Activated CD4-positive, alpha-beta T cell treated with anti-CD3 and anti-CD28 coated beads, Interleukin-2, amount 10 ng/mL, durations not matched to agents 7 days and 5 days (primary cell): ENCODE measurements around the gene TBX15. TPM values are rescaled to one million over a fixed set of nuclear protein-coding genes. Genes with fewer than 3 reads are reported as not detected.

ENCODE experiments used
- CTCF ChIA-PET: fragments of 350-600 bp; sonication (Branson Sonifier 250); formaldehyde crosslinking; loops from one replicate; lab custom pipeline; 2021; ENCODE audit warnings: antibody characterized with exemption; lab: Charles Lee
- POLR2A ChIA-PET: fragments of 350-600 bp; sonication (Branson Sonifier 250); formaldehyde crosslinking; loops from one replicate; lab custom pipeline; 2021; ENCODE audit warnings: antibody characterized with exemption; lab: Charles Lee
- DNase-seq: peaks from one replicate; pipeline ENCODE4 v3.0.0-alpha.2; 2020
- H3K27ac Mint-ChIP-seq: one replicate; pipeline ENCODE4 v1.8.0; 2021; ENCODE audit warnings: mild to moderate bottlenecking, moderate library complexity, mixed read lengths
- H3K27me3 Mint-ChIP-seq: one replicate; pipeline ENCODE4 v1.8.0; 2021; ENCODE audit warnings: mixed read lengths
- H3K36me3 Mint-ChIP-seq: one replicate; pipeline ENCODE4 v1.8.0; 2021; ENCODE audit warnings: low read depth, mixed read lengths
- H3K4me1 Mint-ChIP-seq: one replicate; pipeline ENCODE4 v1.8.0; 2021; ENCODE audit warnings: mixed read lengths
- H3K4me3 Mint-ChIP-seq: one replicate; pipeline ENCODE4 v1.8.0; 2021; ENCODE audit warnings: mild to moderate bottlenecking, moderate library complexity, mixed read lengths
- H3K9me3 Mint-ChIP-seq: one replicate; pipeline ENCODE4 v1.8.0; 2021; ENCODE audit warnings: mixed read lengths
- total RNA-seq, 2 experiments: library from RNA; stranded (reverse); gene quantifications; one replicate each; pipeline ENCODE4 v1.2.3, GENCODE V29; 2021

The TBX15 gene
- total RNA-seq, 2 experiments from 2014 or later = not detected

GRCh38 chr1:118899340-118899739, 88.8 kb downstream of the TBX15 start:
- ChIA-PET CTCF (no interaction called here), POLR2A (no interaction called here)
- H3K36me3 Mint-ChIP-seq = no peaks in the 10 kb centered on the region
- no peak overlapping the region for H3K27ac Mint-ChIP-seq
- no peaks in the 10 kb centered on the region for H3K4me1 Mint-ChIP-seq
- DNase-seq = no peak
- no peak overlapping the region for H3K4me3 Mint-ChIP-seq
- no peaks in the 10 kb centered on the region for H3K27me3 Mint-ChIP-seq
- no peaks in the 10 kb centered on the region for H3K9me3 Mint-ChIP-seq

GRCh38 chr1:118898712-118899111, 89.4 kb downstream of the TBX15 start:
- ChIA-PET CTCF (no interaction called here), POLR2A (no interaction called here)
- H3K27me3 Mint-ChIP-seq = no peaks in the 10 kb centered on the region
- H3K27ac Mint-ChIP-seq = no peak overlapping the region
- H3K9me3 Mint-ChIP-seq = no peaks in the 10 kb centered on the region
- no peak for DNase-seq
- H3K36me3 Mint-ChIP-seq = no peaks in the 10 kb centered on the region
- H3K4me1 Mint-ChIP-seq = no peaks in the 10 kb centered on the region
- H3K4me3 Mint-ChIP-seq = no peak overlapping the region

- no peak overlapping the region for H3K4me3 Mint-ChIP-seq
- no peaks in the 10 kb centered on the region for H3K27me3 Mint-ChIP-seq
- no peaks in the 10 kb centered on the region for H3K9me3 Mint-ChIP-seq
- POLR2A ChIA-PET = no interaction called here
- CTCF ChIA-PET = no interaction called here
- no peak for DNase-seq
- H3K4me1 Mint-ChIP-seq = no peaks in the 10 kb centered on the region
- no peak overlapping the region for H3K27ac Mint-ChIP-seq
- no peaks in the 10 kb centered on the region for H3K36me3 Mint-ChIP-seq
Measured at GRCh38 chr1:118896416-118896815, 91.7 kb downstream of the TBX15 start.

DNA sequence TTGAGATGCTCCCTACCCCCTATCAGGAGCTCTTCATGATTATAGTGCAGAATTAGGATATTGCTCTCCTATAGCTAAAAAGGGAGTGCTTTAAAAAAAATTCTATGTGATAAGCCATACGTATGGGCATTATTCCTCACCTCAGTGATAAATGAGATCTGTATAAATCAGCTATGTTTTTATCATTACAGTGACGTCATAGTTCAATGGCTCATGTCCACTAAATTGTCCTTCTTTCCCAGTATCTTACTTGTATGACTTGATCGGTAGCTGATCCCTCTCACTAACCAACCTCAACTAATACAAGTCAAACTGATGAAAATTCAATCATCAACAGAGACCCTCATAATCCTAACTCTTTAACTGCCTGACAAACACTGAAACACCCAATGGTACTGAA, 93.3 kb downstream of the TBX15 start:
- H3K27me3 Mint-ChIP-seq = no peaks in the 10 kb centered on the region

DNA sequence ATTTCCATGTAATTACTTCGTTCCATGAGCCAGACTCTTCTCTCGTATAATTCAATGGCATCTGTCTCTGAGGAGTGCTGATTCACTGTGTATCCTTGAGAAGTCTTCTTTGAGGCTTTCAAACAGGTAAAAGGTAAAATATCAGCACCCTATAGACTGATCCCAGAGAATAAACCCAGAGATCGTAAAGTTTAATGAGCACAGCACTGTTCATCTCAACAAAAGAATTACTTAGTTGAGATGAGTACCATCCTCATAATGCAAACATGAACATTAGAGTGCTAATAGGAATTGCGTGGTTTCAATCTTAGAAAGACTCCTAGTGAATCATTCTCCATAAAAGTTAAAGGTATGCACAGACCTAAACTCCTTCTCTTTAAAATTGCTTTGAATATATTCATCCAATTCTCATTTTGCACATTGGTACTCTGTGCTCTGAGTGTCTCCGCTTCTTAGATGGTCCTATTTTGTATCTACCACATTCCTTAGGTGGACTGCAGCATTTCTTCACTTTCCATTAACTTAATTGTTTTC, 97.2 kb downstream of the TBX15 start:
- Mint-ChIP-seq H3K36me3 (no peaks in the 10 kb centered on the region), H3K27ac (no peak overlapping the region), H3K4me1 (no peaks in the 10 kb centered on the region), H3K9me3 (no peaks in the 10 kb centered on the region), H3K27me3 (no peaks in the 10 kb centered on the region), H3K4me3 (no peak overlapping the region)
- DNase-seq = no peak
- CTCF ChIA-PET = no interaction called here
- POLR2A ChIA-PET = no interaction called here

More for the DNA sequence above, 93.3 kb downstream of the TBX15 start:
- Mint-ChIP-seq H3K36me3 (no peaks in the 10 kb centered on the region), H3K4me1 (no peaks in the 10 kb centered on the region), H3K27ac (no peak overlapping the region), H3K4me3 (no peak overlapping the region), H3K9me3 (no peaks in the 10 kb centered on the region)
- ChIA-PET POLR2A (no interaction called here), CTCF (interaction anchor here (1.7 kb wide), 1 partner anchor 9 kb away, joined by 5 read pairs; no protein-coding TSS in a partner anchor)
- DNase-seq = no peak

DNA sequence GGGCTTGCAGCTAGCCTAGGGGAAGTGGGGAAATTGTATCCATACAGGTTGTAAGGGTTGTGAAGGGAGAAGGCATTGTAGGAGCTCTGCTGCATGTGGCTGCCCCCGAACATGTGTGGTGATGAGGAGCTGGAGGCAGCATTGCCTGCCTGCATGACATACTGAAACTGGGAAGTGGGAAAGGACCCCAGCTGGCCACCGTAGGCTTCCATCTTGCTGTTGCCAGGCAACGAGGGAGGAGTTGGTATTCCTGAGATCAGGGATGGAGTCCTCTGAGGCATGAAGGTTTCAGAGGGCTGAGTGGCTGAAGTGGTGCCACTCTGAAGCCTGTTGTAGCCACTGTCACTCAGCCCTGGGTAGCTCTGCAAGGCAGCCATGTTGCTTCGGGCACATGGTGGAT, 103.2 kb downstream of the TBX15 start:
- no peak overlapping the region for H3K27ac Mint-ChIP-seq
- no peaks in the 10 kb centered on the region for H3K27me3 Mint-ChIP-seq
- POLR2A ChIA-PET = no interaction called here
- H3K9me3 Mint-ChIP-seq = no peaks in the 10 kb centered on the region
- H3K4me3 Mint-ChIP-seq = no peak overlapping the region
- DNase-seq = no peak
- H3K36me3 Mint-ChIP-seq = no peaks in the 10 kb centered on the region
- no peaks in the 10 kb centered on the region for H3K4me1 Mint-ChIP-seq
- CTCF ChIA-PET = no interaction called here

DNA sequence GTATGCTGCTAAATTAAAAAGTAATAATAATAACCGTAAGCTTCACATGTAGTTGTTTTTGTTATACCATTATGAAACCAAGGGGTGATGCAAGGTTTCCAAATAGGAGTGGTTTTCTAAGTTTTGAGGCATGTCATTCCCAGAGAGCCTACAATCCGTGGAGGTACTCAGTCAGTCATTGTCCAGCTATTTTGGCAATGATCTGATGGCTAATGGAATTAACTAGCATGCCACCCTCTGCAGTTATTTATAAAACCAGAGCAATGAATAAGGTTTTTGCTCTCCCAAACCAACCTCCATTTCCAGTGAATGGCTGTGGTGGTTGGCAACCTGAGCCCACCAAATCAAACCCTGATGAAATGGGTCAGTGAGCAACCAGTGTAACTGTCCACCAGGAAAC, 106.4 kb downstream of the TBX15 start:
- POLR2A ChIA-PET = no interaction called here
- H3K9me3 Mint-ChIP-seq = no peaks in the 10 kb centered on the region
- no peak overlapping the region for H3K4me3 Mint-ChIP-seq
- H3K36me3 Mint-ChIP-seq = no peaks in the 10 kb centered on the region
- CTCF ChIA-PET = no interaction called here
- no peaks in the 10 kb centered on the region for H3K27me3 Mint-ChIP-seq
- H3K4me1 Mint-ChIP-seq = no peaks in the 10 kb centered on the region
- DNase-seq = no peak
- no peak overlapping the region for H3K27ac Mint-ChIP-seq

- Mint-ChIP-seq H3K36me3 (no peaks in the 10 kb centered on the region), H3K4me1 (no peaks in the 10 kb centered on the region), H3K27me3 (no peaks in the 10 kb centered on the region), H3K9me3 (no peaks in the 10 kb centered on the region), H3K27ac (no peak overlapping the region), H3K4me3 (no peak overlapping the region)
- CTCF ChIA-PET = no interaction called here
- DNase-seq = no peak
- POLR2A ChIA-PET = no interaction called here
Measured at GRCh38 chr1:118878661-118879060, 109.5 kb downstream of the TBX15 start.

DNA sequence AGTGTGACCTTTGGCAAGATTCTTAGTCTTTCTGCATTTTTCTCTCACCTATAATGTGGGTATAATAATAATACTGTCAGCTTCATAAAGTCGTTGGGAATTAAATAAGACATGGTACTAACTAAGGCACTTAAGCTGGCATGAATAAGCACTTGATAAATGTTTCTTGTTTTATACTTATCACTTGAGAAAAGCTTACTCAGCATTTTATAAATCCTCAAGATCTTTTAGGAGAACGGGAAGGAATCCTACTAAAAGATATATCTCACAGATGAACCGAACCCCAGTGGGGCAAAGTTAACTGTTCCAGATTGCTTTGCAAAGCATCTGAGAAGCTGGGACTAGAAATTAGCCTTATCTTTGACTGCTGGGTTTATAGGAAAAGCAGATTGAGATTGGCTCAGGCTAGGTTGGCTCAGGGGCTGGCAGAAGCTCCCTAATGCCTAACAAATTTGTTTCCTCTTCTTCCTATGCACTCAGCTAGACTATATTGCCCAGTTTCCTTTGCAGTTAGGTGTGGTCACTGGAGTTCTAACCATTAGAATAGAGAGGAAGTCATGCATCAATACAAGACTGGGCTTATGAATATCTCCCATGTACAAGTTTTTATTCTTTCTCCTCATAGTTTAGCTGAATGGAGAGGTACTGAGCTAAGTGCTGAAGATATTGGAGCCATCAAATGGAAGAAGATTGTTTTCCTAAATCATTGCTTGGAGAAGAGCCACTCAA, 110.3 kb downstream of the TBX15 start:
- Mint-ChIP-seq H3K9me3 (no peaks in the 10 kb centered on the region), H3K4me3 (no peak overlapping the region), H3K4me1 (no peaks in the 10 kb centered on the region), H3K36me3 (no peaks in the 10 kb centered on the region), H3K27me3 (no peaks in the 10 kb centered on the region), H3K27ac (no peak overlapping the region)
- ChIA-PET POLR2A (no interaction called here), CTCF (interaction anchor here (1.0 kb wide), 1 partner anchor 8 kb away, joined by 3 read pairs; no protein-coding TSS in a partner anchor)
- DNase-seq = no peak

GRCh38 chr1:118871582-118872171, 116.5 kb downstream of the TBX15 start:
- H3K9me3 Mint-ChIP-seq = no peaks in the 10 kb centered on the region
- no peak overlapping the region for H3K4me3 Mint-ChIP-seq
- DNase-seq = no peak
- ChIA-PET CTCF (no interaction called here), POLR2A (no interaction called here)
- H3K36me3 Mint-ChIP-seq = no peaks in the 10 kb centered on the region
- no peak overlapping the region for H3K27ac Mint-ChIP-seq
- no peaks in the 10 kb centered on the region for H3K4me1 Mint-ChIP-seq
- no peaks in the 10 kb centered on the region for H3K27me3 Mint-ChIP-seq

- no peaks in the 10 kb centered on the region for H3K9me3 Mint-ChIP-seq
- ChIA-PET CTCF (interaction anchor here (0.9 kb wide), 1 partner anchor 8 kb away, joined by 3 read pairs; no protein-coding TSS in a partner anchor), POLR2A (no interaction called here)
- no peaks in the 10 kb centered on the region for H3K27me3 Mint-ChIP-seq
- no peak overlapping the region for H3K27ac Mint-ChIP-seq
- H3K4me3 Mint-ChIP-seq = no peak overlapping the region
- no peaks in the 10 kb centered on the region for H3K36me3 Mint-ChIP-seq
- no peaks in the 10 kb centered on the region for H3K4me1 Mint-ChIP-seq
- no peak for DNase-seq
Measured at GRCh38 chr1:118868387-118868786, 119.8 kb downstream of the TBX15 start.

DNA sequence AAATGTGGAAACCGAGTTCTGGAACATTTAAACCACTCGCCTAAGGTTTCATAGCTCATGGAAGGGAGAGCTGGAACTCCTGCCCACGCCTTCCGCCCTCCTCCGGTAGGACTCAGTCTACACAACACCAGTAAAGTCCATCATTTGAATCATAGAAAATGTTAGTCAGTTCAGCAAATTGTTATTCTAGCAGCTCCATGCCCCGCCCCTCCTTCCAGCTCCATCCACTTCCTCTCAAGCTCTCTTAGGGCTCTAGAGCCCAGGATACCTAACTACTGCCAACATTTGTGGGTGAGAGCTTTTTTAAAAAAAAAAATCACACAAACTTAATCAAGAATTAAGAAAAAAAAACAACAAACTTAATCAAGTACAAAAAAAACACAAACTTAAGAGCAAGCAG, 121.8 kb downstream of the TBX15 start:
- no peaks in the 10 kb centered on the region for H3K4me1 Mint-ChIP-seq
- no peaks in the 10 kb centered on the region for H3K9me3 Mint-ChIP-seq
- H3K36me3 Mint-ChIP-seq = no peaks in the 10 kb centered on the region
- H3K4me3 Mint-ChIP-seq = no peak overlapping the region
- no peak overlapping the region for H3K27ac Mint-ChIP-seq
- no peak for DNase-seq
- CTCF ChIA-PET = no interaction called here
- POLR2A ChIA-PET = no interaction called here
- H3K27me3 Mint-ChIP-seq = no peaks in the 10 kb centered on the region

DNA sequence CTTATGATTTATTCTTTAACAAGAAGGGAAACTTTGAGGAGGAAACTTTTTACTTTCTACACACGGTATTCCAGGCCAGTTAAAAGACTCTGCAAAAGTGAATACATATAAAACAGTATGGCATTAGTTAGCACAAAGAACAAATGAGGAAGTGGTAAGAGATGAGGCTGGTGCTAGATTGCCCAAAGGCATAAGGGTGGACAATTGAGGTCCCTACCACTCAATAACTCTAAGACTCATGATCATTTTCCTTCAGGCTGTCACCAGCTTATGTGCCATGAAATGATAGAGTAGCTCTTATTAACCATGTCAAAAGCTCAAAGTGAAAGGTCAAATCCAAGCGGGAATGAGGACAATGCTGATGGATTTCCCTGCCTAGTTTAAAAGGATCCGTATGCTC, 124.5 kb downstream of the TBX15 start:
- ChIA-PET POLR2A (no interaction called here), CTCF (no interaction called here)
- Mint-ChIP-seq H3K4me3 (no peak overlapping the region), H3K9me3 (no peaks in the 10 kb centered on the region), H3K27me3 (no peaks in the 10 kb centered on the region), H3K27ac (no peak overlapping the region), H3K36me3 (no peaks in the 10 kb centered on the region), H3K4me1 (no peaks in the 10 kb centered on the region)
- no peak for DNase-seq
